Activated CD8-positive, alpha-beta T cell treated with anti-CD3 and anti-CD28 coated beads, Interleukin-2, amount 10 ng/mL, durations not matched to agents 7 days and 5 days (primary cell): Measurements from ENCODE around the gene GP1BB. TPM values are rescaled to one million over a fixed set of nuclear protein-coding genes. Genes with fewer than 3 reads are reported as not detected.

ENCODE experiments used
- ATAC-seq: fragments of 150-1000 bp; cut with Tn5 transposase; one replicate; pipeline ENCODE4 v1.10.0; 2021; ENCODE audit warnings: moderate library complexity
- CTCF ChIA-PET: fragments of 350-600 bp; sonication (Branson Sonifier 250); formaldehyde crosslinking; loops from one replicate; lab custom pipeline; 2021; ENCODE audit warnings: antibody characterized with exemption; lab: Charles Lee
- POLR2A ChIA-PET: fragments of 350-600 bp; sonication (Branson Sonifier 250); formaldehyde crosslinking; loops from one replicate; lab custom pipeline; 2021; ENCODE audit warnings: antibody characterized with exemption; lab: Charles Lee
- DNase-seq: peaks from one replicate; pipeline ENCODE4 v3.0.0-alpha.2; 2020
- H3K27ac Mint-ChIP-seq: one replicate; pipeline ENCODE4 v1.8.0; 2021; ENCODE audit warnings: mild to moderate bottlenecking, mixed read lengths
- H3K27me3 Mint-ChIP-seq: one replicate; pipeline ENCODE4 v1.8.0; 2021; ENCODE audit warnings: low read depth, mixed read lengths
- H3K36me3 Mint-ChIP-seq: one replicate; pipeline ENCODE4 v1.8.0; 2021; ENCODE audit warnings: low read depth, mixed read lengths
- H3K4me1 Mint-ChIP-seq: one replicate; pipeline ENCODE4 v1.8.0; 2021; ENCODE audit warnings: low read depth, mixed read lengths
- H3K4me3 Mint-ChIP-seq: one replicate; pipeline ENCODE4 v1.8.0; 2021; ENCODE audit warnings: mild to moderate bottlenecking, mixed read lengths
- H3K9me3 Mint-ChIP-seq: one replicate; pipeline ENCODE4 v1.8.0; 2022; ENCODE audit warnings: mixed read lengths; ENCODE audit not compliant: insufficient read depth
- total RNA-seq, 2 experiments: library from RNA; stranded (reverse); gene quantifications; one replicate each; pipeline ENCODE4 v1.2.3, GENCODE V29; 2021

GP1BB gene
- total RNA-seq, 2 experiments from 2014 or later, result not detected

GRCh38 chr22:19742160-19743066 lies 19.1 kb downstream of the GP1BB start:
- no peaks in the 10 kb centered on the region for H3K27me3 Mint-ChIP-seq
- POLR2A ChIA-PET, result no interaction called here
- no peaks in the 10 kb centered on the region for H3K4me1 Mint-ChIP-seq
- no peak overlapping the region for H3K4me3 Mint-ChIP-seq
- CTCF ChIA-PET, result interaction anchor here (1.3 to 2.5 kb wide), 2 partner anchors 11 to 12 kb away, joined by 6 to 11 read pairs; no protein-coding TSS in a partner anchor
- H3K9me3 Mint-ChIP-seq, result no peaks in the 10 kb centered on the region
- DNase-seq (no peak), ATAC-seq (no peak)
- H3K27ac Mint-ChIP-seq, result no peak overlapping the region
- no peaks in the 10 kb centered on the region for H3K36me3 Mint-ChIP-seq

DNA sequence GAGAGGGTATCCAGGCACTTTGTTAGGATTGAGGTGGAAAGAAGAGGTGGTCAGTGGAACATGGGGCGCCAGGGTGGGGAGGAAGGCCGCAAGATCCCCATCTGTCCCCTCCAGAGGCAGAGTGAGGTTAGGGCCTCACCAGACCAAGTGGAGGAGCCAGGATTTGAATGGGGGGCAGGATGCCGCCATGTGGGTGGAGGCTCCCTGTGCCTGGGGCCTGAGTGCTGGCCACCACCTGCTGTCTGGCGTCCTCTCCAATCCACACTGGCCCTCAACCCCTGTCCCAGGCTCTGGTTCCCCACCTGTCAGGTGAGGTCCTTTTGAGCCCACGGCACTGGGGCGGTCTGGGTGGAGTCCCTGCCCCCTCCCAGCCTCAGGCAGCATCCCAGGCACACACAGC lies 19.7 kb downstream of the GP1BB start:
- Mint-ChIP-seq H3K4me3 (no peak overlapping the region), H3K27ac (no peak overlapping the region), H3K27me3 (no peaks in the 10 kb centered on the region), H3K36me3 (no peaks in the 10 kb centered on the region), H3K9me3 (no peaks in the 10 kb centered on the region), H3K4me1 (no peaks in the 10 kb centered on the region)
- DNase-seq (no peak), ATAC-seq (no peak)
- ChIA-PET CTCF (interaction anchor here (2.5 kb wide), 1 partner anchor 13 kb away, joined by 11 read pairs; no protein-coding TSS in a partner anchor), POLR2A (no interaction called here)

GRCh38 chr22:19743651-19744050 lies 20.3 kb downstream of the GP1BB start:
- CTCF ChIA-PET, result no interaction called here
- POLR2A ChIA-PET, result no interaction called here
- no peaks in the 10 kb centered on the region for H3K27me3 Mint-ChIP-seq

DNA sequence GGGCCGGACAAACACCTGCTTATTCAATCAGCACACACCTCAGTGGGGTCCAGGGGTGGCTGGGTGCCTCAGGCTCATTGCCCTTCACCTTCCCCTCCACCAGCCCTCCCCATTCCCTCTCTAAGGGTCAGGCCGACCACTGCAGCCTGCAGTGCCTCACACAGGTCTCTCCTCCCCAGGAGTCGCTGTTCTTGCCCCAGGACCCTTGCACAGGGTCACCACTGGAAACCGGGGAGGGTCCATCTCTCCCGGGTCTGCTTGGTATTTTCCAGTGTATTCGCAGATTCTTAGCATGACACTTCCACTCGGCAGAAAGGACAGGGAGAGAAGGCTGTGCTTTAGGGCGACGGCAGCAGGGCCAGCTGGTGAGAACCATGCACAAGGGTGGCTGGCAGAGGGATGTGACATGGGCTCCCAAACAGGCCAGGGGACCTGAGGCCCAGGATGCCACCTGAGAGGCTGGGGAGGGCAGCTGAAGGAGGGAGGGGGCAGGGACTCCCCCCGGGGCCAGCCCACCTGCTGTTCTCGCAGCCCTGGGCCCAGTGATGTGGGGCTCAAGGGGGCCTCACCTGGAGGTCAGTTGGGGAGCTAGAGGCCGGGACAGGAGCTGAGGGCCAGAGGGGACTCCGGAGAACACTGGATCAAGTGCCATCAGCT lies 21.1 kb downstream of the GP1BB start:
- CTCF ChIA-PET, result no interaction called here
- Mint-ChIP-seq H3K27me3 (no peaks in the 10 kb centered on the region), H3K4me1 (no peaks in the 10 kb centered on the region), H3K4me3 (no peak overlapping the region), H3K9me3 (no peaks in the 10 kb centered on the region), H3K36me3 (no peaks in the 10 kb centered on the region), H3K27ac (no peak overlapping the region)
- ATAC-seq (no peak), DNase-seq (no peak)
- POLR2A ChIA-PET, result no interaction called here

More at GRCh38 chr22:19743651-19744050, 20.3 kb downstream of the GP1BB start:
- no peak overlapping the region for H3K27ac Mint-ChIP-seq
- ATAC-seq (no peak), DNase-seq (no peak)
- H3K4me1 Mint-ChIP-seq, result no peaks in the 10 kb centered on the region
- no peaks in the 10 kb centered on the region for H3K9me3 Mint-ChIP-seq
- H3K36me3 Mint-ChIP-seq, result no peaks in the 10 kb centered on the region
- no peak overlapping the region for H3K4me3 Mint-ChIP-seq

- ChIA-PET CTCF (interaction anchor here (1.7 kb wide), 1 partner anchor 15 kb away, joined by 10 read pairs; no protein-coding TSS in a partner anchor), POLR2A (no interaction called here)
- ATAC-seq, result no peak
- no peaks in the 10 kb centered on the region for H3K4me1 Mint-ChIP-seq
- no peak for DNase-seq
- H3K27ac Mint-ChIP-seq, result no peak overlapping the region
- no peaks in the 10 kb centered on the region for H3K27me3 Mint-ChIP-seq
- no peak overlapping the region for H3K4me3 Mint-ChIP-seq
- no peaks in the 10 kb centered on the region for H3K36me3 Mint-ChIP-seq
- no peaks in the 10 kb centered on the region for H3K9me3 Mint-ChIP-seq
Observed at GRCh38 chr22:19745155-19746101, 22.1 kb downstream of the GP1BB start.

- H3K4me3 Mint-ChIP-seq, result no peak overlapping the region
- ChIA-PET CTCF (interaction anchor here (1.6 to 1.7 kb wide), 2 partner anchors 16 kb away, joined by 3 to 10 read pairs; no protein-coding TSS in a partner anchor), POLR2A (no interaction called here)
- ATAC-seq, result no peak
- H3K9me3 Mint-ChIP-seq, result no peaks in the 10 kb centered on the region
- H3K4me1 Mint-ChIP-seq, result no peaks in the 10 kb centered on the region
- H3K36me3 Mint-ChIP-seq, result no peaks in the 10 kb centered on the region
- no peaks in the 10 kb centered on the region for H3K27me3 Mint-ChIP-seq
- no peak overlapping the region for H3K27ac Mint-ChIP-seq
- no peak for DNase-seq
Observed at GRCh38 chr22:19746726-19747125, 23.4 kb downstream of the GP1BB start.

DNA sequence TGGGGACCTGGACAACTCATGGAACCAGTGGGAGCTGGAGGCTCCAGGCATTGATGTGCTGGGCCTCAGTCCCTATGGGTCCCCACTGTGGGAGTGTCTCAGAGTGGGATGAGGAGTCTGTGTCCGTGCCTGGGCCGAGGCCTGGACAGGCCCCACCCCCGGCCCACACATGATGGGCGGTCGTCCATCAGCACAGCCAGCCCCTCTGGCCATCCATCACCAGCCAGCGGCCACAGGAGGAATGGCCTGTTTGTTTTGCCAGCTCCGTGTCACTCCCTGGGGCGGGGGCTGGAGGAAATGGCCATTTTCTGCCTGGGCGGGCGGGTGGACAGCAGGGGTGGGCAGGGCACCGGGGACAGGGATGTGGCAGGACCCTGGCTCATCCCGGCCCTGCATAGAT lies 24.2 kb downstream of the GP1BB start:
- DNase-seq, result no peak
- H3K4me3 Mint-ChIP-seq, result no peak overlapping the region
- ChIA-PET CTCF (interaction anchor here (1.6 kb wide), 1 partner anchor 17 kb away, joined by 3 read pairs; no protein-coding TSS in a partner anchor), POLR2A (no interaction called here)
- no peaks in the 10 kb centered on the region for H3K27me3 Mint-ChIP-seq
- H3K9me3 Mint-ChIP-seq, result no peaks in the 10 kb centered on the region
- H3K36me3 Mint-ChIP-seq, result no peaks in the 10 kb centered on the region
- H3K27ac Mint-ChIP-seq, result no peak overlapping the region
- no peak for ATAC-seq
- no peaks in the 10 kb centered on the region for H3K4me1 Mint-ChIP-seq

- no peak overlapping the region for H3K4me3 Mint-ChIP-seq
- POLR2A ChIA-PET, result no interaction called here
- H3K4me1 Mint-ChIP-seq, result no peaks in the 10 kb centered on the region
- no peak for DNase-seq
- no peak overlapping the region for H3K27ac Mint-ChIP-seq
- H3K27me3 Mint-ChIP-seq, result peaks cover 3% of the 10 kb centered on the region
- no peaks in the 10 kb centered on the region for H3K9me3 Mint-ChIP-seq
- no peak for ATAC-seq
- CTCF ChIA-PET, result interaction anchor here (1.6 kb wide), 1 partner anchor 18 kb away, joined by 3 read pairs; no protein-coding TSS in a partner anchor
- H3K36me3 Mint-ChIP-seq, result no peaks in the 10 kb centered on the region
Observed at GRCh38 chr22:19748139-19748538, 24.8 kb downstream of the GP1BB start.

- ChIA-PET CTCF (no interaction called here), POLR2A (no interaction called here)
Observed at GRCh38 chr22:19748991-19749664, 25.8 kb downstream of the GP1BB start.

DNA sequence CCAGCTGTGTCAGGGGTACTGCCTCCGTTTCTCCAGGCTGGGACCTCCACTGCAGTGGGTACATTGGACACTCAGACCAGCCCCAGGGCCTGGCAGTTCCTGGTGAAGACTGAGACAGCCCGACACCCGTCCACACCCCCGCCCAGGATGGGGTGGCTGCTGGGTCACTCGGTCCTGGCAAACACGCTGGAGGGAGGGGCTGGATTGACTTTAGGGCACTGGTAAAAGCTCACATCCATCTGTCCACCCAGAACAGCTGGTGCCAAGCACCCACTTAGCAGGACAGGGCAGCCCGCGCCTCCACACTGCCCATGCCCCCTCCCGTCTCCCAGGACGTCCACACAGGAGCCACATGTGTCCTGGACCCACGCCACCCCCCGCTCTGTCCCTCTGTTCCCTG lies 26.5 kb downstream of the GP1BB start:
- H3K27ac Mint-ChIP-seq, result no peak overlapping the region
- DNase-seq (no peak), ATAC-seq (no peak)
- no peaks in the 10 kb centered on the region for H3K9me3 Mint-ChIP-seq
- H3K4me1 Mint-ChIP-seq, result no peaks in the 10 kb centered on the region
- ChIA-PET CTCF (no interaction called here), POLR2A (no interaction called here)
- H3K4me3 Mint-ChIP-seq, result no peak overlapping the region
- H3K36me3 Mint-ChIP-seq, result no peaks in the 10 kb centered on the region
- peaks cover 17% of the 10 kb centered on the region for H3K27me3 Mint-ChIP-seq

More at GRCh38 chr22:19748991-19749664, 25.8 kb downstream of the GP1BB start:
- H3K4me1 Mint-ChIP-seq, result no peaks in the 10 kb centered on the region
- ATAC-seq, result no peak
- no peak overlapping the region for H3K27ac Mint-ChIP-seq
- H3K4me3 Mint-ChIP-seq, result no peak overlapping the region
- no peaks in the 10 kb centered on the region for H3K9me3 Mint-ChIP-seq
- no peaks in the 10 kb centered on the region for H3K36me3 Mint-ChIP-seq
- peaks cover 10% of the 10 kb centered on the region for H3K27me3 Mint-ChIP-seq
- DNase-seq, result no peak
